DOHH2 (cell line): ENCODE data around the gene PITPNM3.

Source experiments
- EZH2phosphoT487 ChIP-seq: fragments of 200-600 bp; sonication (generic); IDR thresholded peaks from 2 replicates; pipeline ENCODE4 v1.6.1; 2017; ENCODE audit warnings: borderline replicate concordance, mild to moderate bottlenecking, antibody characterized with exemption, low read length, moderate library complexity, mixed read lengths
- TF ChIP-seq, protein P1 (sequence below): fragments of 200-600 bp; sonication (generic); IDR thresholded peaks from one replicate; pipeline ENCODE4 v1.5.1; 2014; ENCODE audit warnings: antibody characterized with exemption, mild to moderate bottlenecking, low read depth, low read length; ENCODE audit not compliant: poor library complexity, severe bottlenecking

DNA sequence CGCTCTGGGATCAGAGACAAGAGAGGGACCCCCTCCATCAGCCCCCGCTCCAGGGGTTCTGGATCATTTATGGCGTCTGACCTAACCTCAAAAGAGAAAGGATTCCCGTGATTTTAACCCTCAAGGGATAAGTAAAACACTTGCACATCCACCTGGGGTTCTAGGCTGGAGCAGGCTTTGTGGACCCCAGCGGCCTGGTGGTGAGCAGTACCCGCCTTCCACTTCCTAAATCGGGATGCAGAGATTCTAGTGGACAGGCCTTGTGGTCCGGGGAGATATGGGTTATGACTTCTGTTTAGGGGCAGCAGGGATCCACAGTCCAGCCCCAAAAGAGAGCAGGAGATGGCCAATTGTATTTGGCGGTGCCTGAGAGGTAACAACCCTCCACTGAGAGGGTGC lies 684 bp upstream of the PITPNM3 start:
- TF ChIP-seq, protein P1, sequence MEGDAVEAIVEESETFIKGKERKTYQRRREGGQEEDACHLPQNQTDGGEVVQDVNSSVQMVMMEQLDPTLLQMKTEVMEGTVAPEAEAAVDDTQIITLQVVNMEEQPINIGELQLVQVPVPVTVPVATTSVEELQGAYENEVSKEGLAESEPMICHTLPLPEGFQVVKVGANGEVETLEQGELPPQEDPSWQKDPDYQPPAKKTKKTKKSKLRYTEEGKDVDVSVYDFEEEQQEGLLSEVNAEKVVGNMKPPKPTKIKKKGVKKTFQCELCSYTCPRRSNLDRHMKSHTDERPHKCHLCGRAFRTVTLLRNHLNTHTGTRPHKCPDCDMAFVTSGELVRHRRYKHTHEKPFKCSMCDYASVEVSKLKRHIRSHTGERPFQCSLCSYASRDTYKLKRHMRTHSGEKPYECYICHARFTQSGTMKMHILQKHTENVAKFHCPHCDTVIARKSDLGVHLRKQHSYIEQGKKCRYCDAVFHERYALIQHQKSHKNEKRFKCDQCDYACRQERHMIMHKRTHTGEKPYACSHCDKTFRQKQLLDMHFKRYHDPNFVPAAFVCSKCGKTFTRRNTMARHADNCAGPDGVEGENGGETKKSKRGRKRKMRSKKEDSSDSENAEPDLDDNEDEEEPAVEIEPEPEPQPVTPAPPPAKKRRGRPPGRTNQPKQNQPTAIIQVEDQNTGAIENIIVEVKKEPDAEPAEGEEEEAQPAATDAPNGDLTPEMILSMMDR: no peak
- no peak for TF ChIP-seq EZH2phosphoT487
